PC-9 (cell line): ENCODE measurements around the gene SCAPER.

ENCODE experiments used
- EZH2 ChIP-seq: fragments of 200-600 bp; sonication (generic); IDR thresholded peaks from 2 replicates; pipeline ENCODE4 v1.8.0; 2017; ENCODE audit warnings: antibody characterized with exemption, low read depth
- TF ChIP-seq, protein P1 (sequence below): fragments of 200-600 bp; sonication (generic); conservative IDR thresholded peaks from 2 replicates; pipeline ENCODE4 v1.6.1; 2017; ENCODE audit warnings: mixed run types, antibody characterized with exemption, mild to moderate bottlenecking, moderate library complexity

GRCh38 chr15:76947454-76947853 lies 42.3 kb upstream of the SCAPER start:
- TF ChIP-seq, protein P1, sequence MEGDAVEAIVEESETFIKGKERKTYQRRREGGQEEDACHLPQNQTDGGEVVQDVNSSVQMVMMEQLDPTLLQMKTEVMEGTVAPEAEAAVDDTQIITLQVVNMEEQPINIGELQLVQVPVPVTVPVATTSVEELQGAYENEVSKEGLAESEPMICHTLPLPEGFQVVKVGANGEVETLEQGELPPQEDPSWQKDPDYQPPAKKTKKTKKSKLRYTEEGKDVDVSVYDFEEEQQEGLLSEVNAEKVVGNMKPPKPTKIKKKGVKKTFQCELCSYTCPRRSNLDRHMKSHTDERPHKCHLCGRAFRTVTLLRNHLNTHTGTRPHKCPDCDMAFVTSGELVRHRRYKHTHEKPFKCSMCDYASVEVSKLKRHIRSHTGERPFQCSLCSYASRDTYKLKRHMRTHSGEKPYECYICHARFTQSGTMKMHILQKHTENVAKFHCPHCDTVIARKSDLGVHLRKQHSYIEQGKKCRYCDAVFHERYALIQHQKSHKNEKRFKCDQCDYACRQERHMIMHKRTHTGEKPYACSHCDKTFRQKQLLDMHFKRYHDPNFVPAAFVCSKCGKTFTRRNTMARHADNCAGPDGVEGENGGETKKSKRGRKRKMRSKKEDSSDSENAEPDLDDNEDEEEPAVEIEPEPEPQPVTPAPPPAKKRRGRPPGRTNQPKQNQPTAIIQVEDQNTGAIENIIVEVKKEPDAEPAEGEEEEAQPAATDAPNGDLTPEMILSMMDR: no peak
- no peak for TF ChIP-seq EZH2
